Muscle of leg (tissue), 11 donors: ENCODE data around the gene MB21D2. TPM values are rescaled to one million over a fixed set of nuclear protein-coding genes. Genes with fewer than 3 reads are reported as not detected.

ENCODE experiments used
- DNase-seq: peaks from one replicate; pipeline ENCODE4 v3.0.0; 2013
- H3K27ac ChIP-seq: one replicate; pipeline ENCODE4 v1.5.1; 2013; ENCODE audit warnings: mild to moderate bottlenecking, low read length, control low read depth
- H3K27me3 ChIP-seq: one replicate; pipeline ENCODE4 v1.6.1; 2013; ENCODE audit warnings: low read length; ENCODE audit not compliant: control insufficient read depth, insufficient read depth
- H3K36me3 ChIP-seq: one replicate; pipeline ENCODE4 v1.6.1; 2013; ENCODE audit warnings: low read length; ENCODE audit not compliant: control insufficient read depth, insufficient read depth
- H3K4me1 ChIP-seq: one replicate; pipeline ENCODE4 v1.6.1; 2013; ENCODE audit warnings: low read length; ENCODE audit not compliant: control insufficient read depth, insufficient read depth
- H3K4me3 ChIP-seq: one replicate; pipeline ENCODE4 v1.5.1; 2013; ENCODE audit warnings: low read length, control low read depth
- H3K9me3 ChIP-seq: replicated peaks from 2 replicates; pipeline ENCODE4 v1.6.1; 2013; ENCODE audit warnings: low read depth, low read length; ENCODE audit not compliant: control insufficient read depth
- WGBS: methylation state at CpG from one replicate; pipeline ENCODE4 v1.1.5; 2013; ENCODE audit warnings: missing lambda C conversion rate; ENCODE audit not compliant: insufficient coverage; 5-methylcytosine and 5-hydroxymethylcytosine counted together
- polyA plus RNA-seq, 8 donors: library from polyadenylated mRNA; unstranded; fragments of 120-200 nt; gene quantifications; one replicate each; pipeline versions ENCODE4 v1.2.1 to v1.2.3, GENCODE V29; 2013; ENCODE audit warnings: inconsistent platforms in 1 of 8, low replicate concordance in 1 of 8; ENCODE audit not compliant: insufficient read length in 8 of 8, insufficient read depth in 1 of 8
- total RNA-seq: library from RNA; stranded (reverse); fragments of 120-200 nt; gene quantifications from one replicate; pipeline ENCODE4 v1.2.4, GENCODE V29; 2013

MB21D2 gene
- total and polyA plus RNA-seq, 9 donors, result 11.1 to 16.4 (median 15.8) TPM

DNA sequence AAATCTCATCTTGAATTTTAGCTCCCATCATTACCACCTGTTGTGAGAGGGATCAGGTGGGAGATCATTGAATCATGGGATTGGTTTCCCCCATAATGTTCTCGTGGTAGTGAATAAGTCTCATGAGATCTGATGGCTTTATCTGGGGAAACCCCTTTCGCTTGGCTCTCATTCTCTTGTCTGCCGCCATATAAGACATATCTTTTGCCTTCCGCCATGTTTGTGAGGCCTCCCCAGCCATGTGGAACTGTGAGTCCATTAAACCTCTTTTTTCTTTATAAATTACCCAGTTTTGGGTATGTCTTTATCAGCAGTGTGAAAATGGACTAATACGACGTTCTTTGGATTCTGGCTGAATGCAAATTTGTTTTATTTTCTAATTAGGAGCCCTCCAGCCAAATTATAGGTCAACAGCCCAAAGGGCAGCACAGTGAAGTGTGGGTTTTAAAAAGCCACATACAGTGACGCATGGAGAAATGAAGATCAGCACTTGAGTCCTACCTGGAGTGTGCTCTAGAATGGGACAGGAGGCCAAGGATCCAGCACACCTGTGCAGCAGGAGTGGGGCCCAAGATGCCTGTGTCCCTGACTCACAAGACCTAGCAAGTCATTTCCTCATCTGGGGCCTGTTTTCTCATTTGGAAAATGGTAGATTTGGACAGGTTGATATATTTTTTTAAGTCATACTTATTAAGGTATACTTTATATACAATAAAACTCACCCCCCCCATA is 89.6 kb downstream of the MB21D2 start:
- H3K27me3 ChIP-seq, result no peaks in the 10 kb centered on the region
- H3K9me3 ChIP-seq, result no peaks in the 10 kb centered on the region
- H3K27ac ChIP-seq, result no peak overlapping the region
- no peak overlapping the region for H3K4me3 ChIP-seq
- 100% methylated on average over 2 of the region's 7 CpGs for WGBS
- no peaks in the 10 kb centered on the region for H3K36me3 ChIP-seq
- no peak for DNase-seq
- peaks cover 26% of the 10 kb centered on the region for H3K4me1 ChIP-seq

GRCh38 chr3:192827208-192827607 is 90.4 kb downstream of the MB21D2 start:
- no peaks in the 10 kb centered on the region for H3K36me3 ChIP-seq
- H3K9me3 ChIP-seq, result no peaks in the 10 kb centered on the region
- no peak overlapping the region for H3K4me3 ChIP-seq
- no peak for DNase-seq
- H3K27ac ChIP-seq, result no peak overlapping the region
- peaks cover 26% of the 10 kb centered on the region for H3K4me1 ChIP-seq
- H3K27me3 ChIP-seq, result no peaks in the 10 kb centered on the region
- no CpG with 5 or more reads among the region's 4 CpGs for WGBS

- no peaks in the 10 kb centered on the region for H3K36me3 ChIP-seq
- H3K27me3 ChIP-seq, result no peaks in the 10 kb centered on the region
- H3K27ac ChIP-seq, result no peak overlapping the region
- no peak overlapping the region for H3K4me3 ChIP-seq
- no peaks in the 10 kb centered on the region for H3K9me3 ChIP-seq
- DNase-seq, result peak; percentile 49
- H3K4me1 ChIP-seq, result peaks cover 23% of the 10 kb centered on the region
- WGBS, result 35% methylated on average over 2 of the region's 4 CpGs
These were observed 91.2 kb downstream of the MB21D2 start for GRCh38 chr3:192826214-192827006.

GRCh38 chr3:192825657-192826200 is 91.9 kb downstream of the MB21D2 start:
- Histone ChIP-seq H3K9me3 (no peaks in the 10 kb centered on the region), H3K27me3 (no peaks in the 10 kb centered on the region), H3K27ac (no peak overlapping the region), H3K36me3 (no peaks in the 10 kb centered on the region), H3K4me1 (peaks cover 18% of the 10 kb centered on the region), H3K4me3 (no peak overlapping the region)
- 86% methylated on average over 1 of the region's 2 CpGs for WGBS
- DNase-seq, result no peak

- no peak overlapping the region for H3K27ac ChIP-seq
These were observed 92.4 kb downstream of the MB21D2 start for GRCh38 chr3:192825216-192825615.

GRCh38 chr3:192824313-192824712 is 93.3 kb downstream of the MB21D2 start:
- WGBS, result no CpG with 5 or more reads among the region's 2 CpGs
- DNase-seq, result no peak
- H3K27me3 ChIP-seq, result no peaks in the 10 kb centered on the region

More at GRCh38 chr3:192825216-192825615, 92.4 kb downstream of the MB21D2 start:
- Histone ChIP-seq H3K27me3 (no peaks in the 10 kb centered on the region), H3K4me1 (peaks cover 13% of the 10 kb centered on the region), H3K9me3 (no peaks in the 10 kb centered on the region), H3K4me3 (no peak overlapping the region), H3K36me3 (no peaks in the 10 kb centered on the region)
- WGBS, result no CpG with 5 or more reads among the region's 1 CpG
- DNase-seq, result peak; percentile 76

GRCh38 chr3:192821161-192821560 is 96.5 kb downstream of the MB21D2 start:
- H3K36me3 ChIP-seq, result no peaks in the 10 kb centered on the region
- H3K27me3 ChIP-seq, result no peaks in the 10 kb centered on the region
- H3K4me3 ChIP-seq, result no peak overlapping the region
- DNase-seq, result no peak
- whole genome bisulfite sequencing, result 80% methylated on average over 1 of the region's 2 CpGs
- no peaks in the 10 kb centered on the region for H3K9me3 ChIP-seq
- H3K4me1 ChIP-seq, result peaks cover 5% of the 10 kb centered on the region
- H3K27ac ChIP-seq, result no peak overlapping the region

More at GRCh38 chr3:192824313-192824712, 93.3 kb downstream of the MB21D2 start:
- peaks cover 9% of the 10 kb centered on the region for H3K4me1 ChIP-seq
- no peaks in the 10 kb centered on the region for H3K36me3 ChIP-seq
- H3K4me3 ChIP-seq, result no peak overlapping the region
- no peak overlapping the region for H3K27ac ChIP-seq
- no peaks in the 10 kb centered on the region for H3K9me3 ChIP-seq

DNA sequence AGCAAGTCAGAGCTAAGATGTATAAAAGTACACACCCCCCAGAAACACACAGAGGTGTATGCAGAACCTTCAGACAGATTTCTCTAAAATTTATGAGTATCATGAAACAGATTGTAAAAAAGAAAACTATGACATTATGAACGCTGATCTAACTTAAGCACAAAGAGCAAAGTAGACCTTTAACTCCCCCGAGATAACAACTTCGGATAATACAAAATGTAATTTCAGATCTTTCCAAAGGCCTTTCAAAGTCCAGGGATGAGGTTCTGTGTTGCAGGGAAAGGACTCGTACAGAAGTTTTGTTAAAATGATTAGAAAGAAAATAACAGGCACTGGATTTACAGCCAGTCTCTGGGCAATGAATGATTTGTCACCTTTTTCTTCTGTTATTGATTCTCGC is 97.5 kb downstream of the MB21D2 start:
- no peak overlapping the region for H3K4me3 ChIP-seq
- H3K27me3 ChIP-seq, result no peaks in the 10 kb centered on the region
- DNase-seq, result no peak
- no peak overlapping the region for H3K27ac ChIP-seq
- no peaks in the 10 kb centered on the region for H3K9me3 ChIP-seq
- peaks cover 3% of the 10 kb centered on the region for H3K4me1 ChIP-seq
- 69% methylated on average over 2 of the region's 5 CpGs for WGBS
- H3K36me3 ChIP-seq, result no peaks in the 10 kb centered on the region

GRCh38 chr3:192819001-192819569 is 98.6 kb downstream of the MB21D2 start:
- Histone ChIP-seq H3K27me3 (no peaks in the 10 kb centered on the region), H3K9me3 (no peaks in the 10 kb centered on the region), H3K4me1 (peaks cover 3% of the 10 kb centered on the region), H3K27ac (no peak overlapping the region), H3K4me3 (no peak overlapping the region), H3K36me3 (no peaks in the 10 kb centered on the region)
- WGBS, result 60% methylated on average over 3 of the region's 7 CpGs
- no peak for DNase-seq

GRCh38 chr3:192818126-192818525 is 99.5 kb downstream of the MB21D2 start:
- no peak overlapping the region for H3K27ac ChIP-seq
- peaks cover 3% of the 10 kb centered on the region for H3K4me1 ChIP-seq
- no peak overlapping the region for H3K4me3 ChIP-seq
- no CpG with 5 or more reads among the region's 1 CpG for WGBS
- H3K36me3 ChIP-seq, result no peaks in the 10 kb centered on the region
- H3K27me3 ChIP-seq, result no peaks in the 10 kb centered on the region
- no peak for DNase-seq
- no peaks in the 10 kb centered on the region for H3K9me3 ChIP-seq
